DND-41 (cell line): ENCODE results near the gene FAM50B.

Experiments
- ATAC-seq: fragments of 200-7000 bp; cut with Tn5 transposase; 3 replicates; pipeline ENCODE4 v1.9.1; 2021; ENCODE audit warnings: low read depth; ENCODE audit not compliant: insufficient read depth
- DNase-seq: peaks from one replicate; pipeline ENCODE4 v3.0.0-alpha.2; 2020
- H2AFZ ChIP-seq: 2 replicates; pipeline ENCODE4 v1.6.0; 2012; ENCODE audit warnings: low read depth, low read length
- H3K27ac ChIP-seq: 2 replicates; pipeline ENCODE4 v1.5.1; 2012; ENCODE audit warnings: low read length, inconsistent platforms
- H3K27me3 ChIP-seq: fragments of 200-600 bp; sonication (generic); 2 replicates; pipeline ENCODE4 v1.6.0; 2012; ENCODE audit warnings: low read length, mild to moderate bottlenecking, inconsistent platforms; ENCODE audit not compliant: insufficient read depth, poor library complexity
- H3K36me3 ChIP-seq: 2 replicates; pipeline ENCODE4 v1.5.1; 2012; ENCODE audit warnings: low read length, inconsistent platforms; ENCODE audit not compliant: insufficient read depth
- H3K4me1 ChIP-seq: 2 replicates; pipeline ENCODE4 v1.5.1; 2012; ENCODE audit warnings: mild to moderate bottlenecking, low read length; ENCODE audit not compliant: insufficient read depth
- H3K4me2 ChIP-seq: 2 replicates; pipeline ENCODE4 v1.6.0; 2012; ENCODE audit warnings: mild to moderate bottlenecking, moderate library complexity, low read length, inconsistent platforms; ENCODE audit not compliant: insufficient read depth
- H3K4me3 ChIP-seq, 2 experiments: fragments of 200-600 bp in 1 of 2; shearing (Covaris generic) in 1 of 2; 2 replicates each; pipeline ENCODE4 v1.5.1; 2012 to 2016; ENCODE audit warnings: inconsistent platforms in 2 of 2, low read length in 2 of 2, mild to moderate bottlenecking in 2 of 2, low read depth in 1 of 2, moderate library complexity in 1 of 2
- H3K79me2 ChIP-seq: 2 replicates; pipeline ENCODE4 v1.6.0; 2012; ENCODE audit warnings: low read length, inconsistent platforms; ENCODE audit not compliant: insufficient read depth
- H3K9ac ChIP-seq: 2 replicates; pipeline ENCODE4 v1.6.0; 2012; ENCODE audit warnings: low read depth, mild to moderate bottlenecking, inconsistent platforms, low read length, moderate library complexity
- H3K9me3 ChIP-seq: 2 replicates; pipeline ENCODE4 v1.5.1; 2012; ENCODE audit warnings: low read length, moderate library complexity, mild to moderate bottlenecking, inconsistent platforms; ENCODE audit not compliant: insufficient read depth, severe bottlenecking
- H4K20me1 ChIP-seq: 2 replicates; pipeline ENCODE4 v1.6.0; 2012; ENCODE audit warnings: low read length; ENCODE audit not compliant: insufficient read depth
- EZH2 ChIP-seq: IDR thresholded peaks from 3 replicates; pipeline ENCODE4 v1.6.1; 2012; ENCODE audit warnings: borderline replicate concordance, low read depth, mild to moderate bottlenecking, moderate library complexity, low read length, inconsistent platforms; ENCODE audit not compliant: severe bottlenecking
- TF ChIP-seq, protein P1 (sequence below): IDR thresholded peaks from 2 replicates; pipeline ENCODE4 v1.5.1; 2012; ENCODE audit warnings: borderline replicate concordance, low read length, moderate library complexity, mild to moderate bottlenecking; ENCODE audit not compliant: poor library complexity, severe bottlenecking; ENCODE audit errors: extremely low read depth

Gene FAM50B

DNA sequence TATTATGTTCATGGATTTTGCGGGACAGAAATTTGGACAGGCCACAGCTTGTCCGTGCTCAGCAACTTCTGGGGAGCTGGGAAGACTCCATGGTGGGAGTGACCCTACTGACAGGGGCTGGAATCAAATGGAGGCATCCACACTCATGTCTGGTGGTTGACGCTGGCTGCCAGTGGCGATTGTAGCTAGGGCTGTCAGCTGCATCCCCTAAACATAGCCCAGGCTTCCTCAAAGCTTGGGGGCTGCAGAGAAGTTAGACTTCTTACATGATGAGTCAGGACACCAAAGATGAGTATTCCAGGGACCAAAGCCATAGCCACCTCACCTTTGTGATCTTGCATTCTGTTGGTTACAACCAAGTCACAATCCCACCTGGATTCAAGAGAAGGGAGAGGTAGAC lies 18.4 kb upstream of the FAM50B start:
- no peak overlapping the region for H3K9ac ChIP-seq
- DNase-seq: no peak
- H3K27me3 ChIP-seq: peaks cover 8% of the 10 kb centered on the region
- H3K36me3 ChIP-seq: no peaks in the 10 kb centered on the region
- no peaks in the 10 kb centered on the region for H3K79me2 ChIP-seq
- no peak overlapping the region for H2AFZ ChIP-seq
- H3K9me3 ChIP-seq: no peaks in the 10 kb centered on the region
- no peaks in the 10 kb centered on the region for H3K4me1 ChIP-seq
- no peak overlapping the region for H3K4me3 ChIP-seq
- no peaks in the 10 kb centered on the region for H4K20me1 ChIP-seq
- no peak overlapping the region for H3K4me2 ChIP-seq
- TF ChIP-seq, protein P1, sequence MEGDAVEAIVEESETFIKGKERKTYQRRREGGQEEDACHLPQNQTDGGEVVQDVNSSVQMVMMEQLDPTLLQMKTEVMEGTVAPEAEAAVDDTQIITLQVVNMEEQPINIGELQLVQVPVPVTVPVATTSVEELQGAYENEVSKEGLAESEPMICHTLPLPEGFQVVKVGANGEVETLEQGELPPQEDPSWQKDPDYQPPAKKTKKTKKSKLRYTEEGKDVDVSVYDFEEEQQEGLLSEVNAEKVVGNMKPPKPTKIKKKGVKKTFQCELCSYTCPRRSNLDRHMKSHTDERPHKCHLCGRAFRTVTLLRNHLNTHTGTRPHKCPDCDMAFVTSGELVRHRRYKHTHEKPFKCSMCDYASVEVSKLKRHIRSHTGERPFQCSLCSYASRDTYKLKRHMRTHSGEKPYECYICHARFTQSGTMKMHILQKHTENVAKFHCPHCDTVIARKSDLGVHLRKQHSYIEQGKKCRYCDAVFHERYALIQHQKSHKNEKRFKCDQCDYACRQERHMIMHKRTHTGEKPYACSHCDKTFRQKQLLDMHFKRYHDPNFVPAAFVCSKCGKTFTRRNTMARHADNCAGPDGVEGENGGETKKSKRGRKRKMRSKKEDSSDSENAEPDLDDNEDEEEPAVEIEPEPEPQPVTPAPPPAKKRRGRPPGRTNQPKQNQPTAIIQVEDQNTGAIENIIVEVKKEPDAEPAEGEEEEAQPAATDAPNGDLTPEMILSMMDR: no peak
- no peak for TF ChIP-seq EZH2
- no peak for ATAC-seq
- H3K27ac ChIP-seq: no peak overlapping the region

DNA sequence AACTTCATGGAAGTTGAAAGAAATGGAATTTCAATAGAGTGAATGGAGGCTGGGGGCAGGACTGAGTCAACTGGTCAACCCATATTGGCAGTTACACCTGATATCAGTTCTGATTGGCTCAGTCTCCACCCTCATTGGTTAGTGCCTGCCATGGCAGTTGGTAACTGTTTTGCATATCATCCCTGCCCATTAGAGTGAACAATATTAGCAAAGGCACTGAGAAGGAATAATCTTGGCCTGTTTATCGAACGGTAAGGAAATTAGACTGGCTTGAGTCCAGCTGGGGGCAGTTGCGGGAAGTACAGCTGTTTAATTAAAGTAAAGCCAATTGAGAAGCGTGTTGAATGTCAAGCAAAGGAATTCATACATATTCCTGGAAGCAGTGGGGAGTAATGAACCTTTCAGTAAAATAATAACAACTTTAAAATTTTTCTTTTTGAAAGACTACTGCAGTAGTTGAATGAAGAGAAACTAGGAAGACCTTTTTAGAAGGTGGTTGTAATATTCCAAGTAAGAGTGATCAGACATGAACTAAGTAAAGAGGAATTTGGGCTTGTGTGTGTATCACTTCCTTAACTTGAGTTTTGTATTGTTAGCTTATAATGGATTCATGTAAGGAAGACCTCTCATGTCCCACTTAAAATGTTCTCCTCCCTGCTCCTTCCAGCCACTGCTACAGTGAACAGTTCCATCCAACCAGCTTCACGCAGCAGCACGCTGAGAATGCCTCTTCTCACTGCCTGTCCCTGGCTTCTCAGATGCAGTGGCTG lies 17.2 kb upstream of the FAM50B start:
- no peak overlapping the region for H3K4me3 ChIP-seq
- H3K9ac ChIP-seq: no peak overlapping the region
- peaks cover 10% of the 10 kb centered on the region for H3K27me3 ChIP-seq
- no peak overlapping the region for H3K27ac ChIP-seq
- no peak overlapping the region for H2AFZ ChIP-seq
- TF ChIP-seq EZH2: no peak
- TF ChIP-seq, protein P1: no peak
- no peaks in the 10 kb centered on the region for H3K4me1 ChIP-seq
- no peaks in the 10 kb centered on the region for H3K36me3 ChIP-seq
- DNase-seq: no peak
- H3K79me2 ChIP-seq: no peaks in the 10 kb centered on the region
- no peak overlapping the region for H3K4me2 ChIP-seq
- H4K20me1 ChIP-seq: no peaks in the 10 kb centered on the region
- no peak for ATAC-seq
- H3K9me3 ChIP-seq: no peaks in the 10 kb centered on the region

DNA sequence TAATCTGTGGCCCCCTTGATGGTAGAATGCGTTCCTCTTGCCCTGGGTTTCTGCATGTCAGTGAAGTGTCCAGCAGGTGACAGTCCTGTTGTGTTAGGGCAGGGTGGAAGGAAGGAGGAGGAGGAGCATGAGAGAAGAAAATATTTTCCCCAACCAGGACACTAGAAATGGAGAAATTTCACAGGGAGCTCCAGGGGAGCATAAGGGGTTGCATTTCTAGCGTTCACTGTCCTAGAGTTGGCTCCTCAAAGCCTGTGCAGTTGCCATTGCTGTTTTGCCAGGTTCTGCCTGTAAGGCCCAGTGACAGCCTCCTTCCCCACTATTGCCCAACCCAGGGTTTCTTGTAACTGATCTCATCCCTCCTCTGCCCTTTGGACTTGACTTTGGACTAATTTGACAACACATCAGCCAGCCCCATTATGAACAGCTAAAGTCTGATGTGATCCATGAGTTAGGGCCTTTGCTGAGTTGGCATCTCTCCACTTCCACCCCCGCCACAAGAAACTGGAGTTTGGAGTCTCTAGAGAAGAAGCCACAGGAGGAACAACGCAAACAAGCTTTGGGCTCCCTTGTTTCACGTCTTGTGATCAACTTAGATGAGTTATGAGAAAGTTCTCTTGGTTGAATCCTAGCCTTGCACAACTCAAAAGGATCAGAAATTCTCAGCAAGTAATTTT lies 14.0 kb upstream of the FAM50B start:
- no peaks in the 10 kb centered on the region for H3K79me2 ChIP-seq
- no peak overlapping the region for H3K27ac ChIP-seq
- H3K4me1 ChIP-seq: no peaks in the 10 kb centered on the region
- no peaks in the 10 kb centered on the region for H4K20me1 ChIP-seq
- no peak overlapping the region for H3K4me3 ChIP-seq
- H3K9ac ChIP-seq: no peak overlapping the region
- no peak overlapping the region for H3K4me2 ChIP-seq
- peaks cover 10% of the 10 kb centered on the region for H3K27me3 ChIP-seq
- H2AFZ ChIP-seq: no peak overlapping the region
- no peaks in the 10 kb centered on the region for H3K9me3 ChIP-seq
- DNase-seq (no peak), ATAC-seq (no peak)
- TF ChIP-seq EZH2: no peak
- TF ChIP-seq, protein P1: no peak
- H3K36me3 ChIP-seq: no peaks in the 10 kb centered on the region
